Central memory CD4-positive, alpha-beta T cell (primary cell): ENCODE measurements around the gene CYRIA.

ENCODE experiments used
- DNase-seq: peaks from one replicate; pipeline ENCODE4 v3.0.0; 2022

CYRIA gene

DNA sequence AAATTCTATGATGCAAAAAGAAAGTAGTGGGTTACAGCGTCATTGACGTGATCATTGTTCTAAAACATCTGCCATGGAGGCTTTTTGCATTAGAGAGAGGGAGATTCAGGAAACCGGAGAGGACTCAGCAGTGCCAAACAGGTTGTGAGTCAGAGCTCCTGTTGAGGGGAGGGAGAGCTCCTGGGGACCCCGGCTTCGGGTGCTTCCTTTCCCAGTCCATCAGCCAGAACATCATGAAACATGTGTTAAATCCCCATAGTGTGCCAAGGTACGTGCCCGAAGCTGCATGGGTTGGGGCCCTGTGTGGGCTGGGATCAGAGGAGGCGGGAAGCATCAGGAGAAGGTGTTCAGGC is 791 bp upstream of the CYRIA start:
- DNase-seq: no peak

DNA sequence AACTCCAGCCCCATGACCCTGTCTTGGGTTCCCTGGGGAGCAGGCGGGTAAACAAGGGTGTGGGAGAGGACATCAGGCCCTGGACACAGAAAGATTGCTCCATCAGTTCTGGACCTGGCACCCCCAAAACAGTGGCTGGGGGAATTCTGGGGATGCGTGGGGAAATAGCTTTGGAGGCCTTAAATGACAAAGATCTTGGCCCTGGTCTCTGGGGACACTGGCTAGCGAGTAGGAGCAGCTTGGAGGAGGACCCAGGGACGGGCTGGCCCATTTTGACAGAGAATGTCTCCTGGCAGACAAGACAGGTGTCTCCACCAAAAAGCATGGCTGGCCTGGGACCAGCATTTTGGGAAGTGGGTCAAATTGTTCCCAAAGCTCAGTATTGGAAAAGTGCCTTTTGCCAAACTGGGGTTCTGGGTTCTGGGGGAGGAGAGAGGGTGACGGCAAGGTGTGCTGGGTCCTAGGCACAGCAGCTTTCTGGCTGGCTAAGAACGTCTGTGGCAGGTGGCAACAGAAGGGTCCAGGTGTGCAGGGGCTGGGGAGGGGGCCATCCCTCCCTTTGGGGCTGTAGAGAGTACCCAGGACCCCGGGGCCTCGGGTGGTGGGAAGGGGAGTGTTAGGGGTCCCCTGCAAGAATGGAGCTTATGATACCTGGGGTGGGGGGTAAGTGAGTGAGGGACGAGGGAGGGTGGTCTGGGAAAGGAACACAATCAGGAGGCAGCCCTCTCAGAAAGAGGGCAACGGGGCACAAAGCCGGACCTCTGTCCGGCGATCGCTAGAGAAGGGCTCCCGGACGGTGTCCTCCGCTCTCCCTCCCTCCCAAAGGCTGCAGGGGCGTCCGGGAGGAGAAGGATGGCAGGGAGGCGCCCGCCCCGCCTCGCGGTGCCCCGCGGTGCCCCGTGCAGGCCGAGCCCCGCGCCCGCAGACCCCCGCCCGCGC is 556 bp downstream of the CYRIA start:
- no peak for DNase-seq

DNA sequence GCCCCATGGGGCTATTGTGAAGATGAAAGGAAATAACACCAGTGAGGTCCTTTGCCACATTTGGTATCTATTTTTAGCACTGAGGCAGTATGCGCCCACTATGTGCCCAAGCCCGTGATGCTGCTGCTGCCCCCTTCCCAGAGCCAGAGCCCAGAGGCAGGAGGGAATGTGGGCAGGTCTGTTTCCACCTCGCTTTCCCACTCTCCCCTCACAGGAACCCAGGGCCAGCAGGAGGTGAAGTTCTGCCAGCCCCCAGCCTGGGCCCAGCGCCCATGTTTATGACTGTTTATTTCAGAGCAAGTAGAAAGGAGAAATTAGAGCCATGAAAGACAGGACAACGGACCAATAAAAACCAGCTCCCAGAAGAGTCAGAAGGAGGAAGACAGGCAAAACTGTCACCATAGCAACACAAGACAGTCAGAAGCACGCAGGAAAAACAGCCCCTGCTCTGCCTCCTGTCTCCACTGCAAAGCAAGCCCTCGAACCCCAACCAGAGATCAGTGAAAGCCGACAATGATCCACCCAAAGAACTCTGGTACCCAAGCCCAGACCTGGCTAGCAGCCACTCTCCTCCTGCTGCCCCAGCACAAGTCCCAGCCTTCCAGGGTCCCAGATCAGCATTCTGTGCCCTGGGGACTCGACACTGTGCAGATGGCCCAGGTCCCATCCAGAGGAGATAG is 1.4 kb downstream of the CYRIA start:
- DNase-seq: no peak

DNA sequence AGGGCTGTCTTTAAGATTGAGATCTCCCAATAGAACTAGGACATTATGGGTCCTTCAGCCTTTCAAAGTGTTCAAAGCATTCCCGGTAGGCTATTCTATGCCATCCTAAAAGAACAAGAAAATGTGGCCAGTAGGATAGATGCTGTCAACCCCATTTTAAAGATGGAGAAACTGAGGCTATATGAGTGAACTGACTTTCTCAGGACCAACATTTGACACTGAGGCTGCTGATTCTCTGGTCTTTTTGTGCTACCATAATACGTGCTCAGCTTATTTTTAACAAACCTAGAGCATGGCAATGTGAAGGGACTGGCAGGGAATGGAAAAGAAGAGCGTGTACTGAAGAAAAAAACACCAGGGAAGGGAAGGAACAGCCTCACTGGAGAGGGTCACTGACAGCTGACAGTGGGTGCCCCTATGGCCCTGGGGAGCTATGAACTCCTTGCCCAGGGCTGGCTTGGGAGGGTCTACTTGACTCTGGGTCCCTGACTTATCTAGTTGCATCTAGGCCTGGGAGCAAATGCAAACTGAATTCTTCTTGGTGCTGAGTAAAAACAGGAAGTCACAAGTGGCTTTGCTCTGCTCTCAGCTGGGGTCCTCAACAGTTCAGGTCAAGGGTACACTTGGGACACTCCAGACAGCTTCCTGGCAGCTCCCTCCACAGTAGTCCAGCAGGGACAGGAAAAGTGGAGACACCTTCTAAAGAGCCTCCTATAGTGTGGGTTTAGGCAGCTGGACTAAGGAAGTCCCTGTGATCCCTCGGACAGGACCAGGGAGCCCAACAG is 2.3 kb downstream of the CYRIA start:
- DNase-seq: no peak

DNA sequence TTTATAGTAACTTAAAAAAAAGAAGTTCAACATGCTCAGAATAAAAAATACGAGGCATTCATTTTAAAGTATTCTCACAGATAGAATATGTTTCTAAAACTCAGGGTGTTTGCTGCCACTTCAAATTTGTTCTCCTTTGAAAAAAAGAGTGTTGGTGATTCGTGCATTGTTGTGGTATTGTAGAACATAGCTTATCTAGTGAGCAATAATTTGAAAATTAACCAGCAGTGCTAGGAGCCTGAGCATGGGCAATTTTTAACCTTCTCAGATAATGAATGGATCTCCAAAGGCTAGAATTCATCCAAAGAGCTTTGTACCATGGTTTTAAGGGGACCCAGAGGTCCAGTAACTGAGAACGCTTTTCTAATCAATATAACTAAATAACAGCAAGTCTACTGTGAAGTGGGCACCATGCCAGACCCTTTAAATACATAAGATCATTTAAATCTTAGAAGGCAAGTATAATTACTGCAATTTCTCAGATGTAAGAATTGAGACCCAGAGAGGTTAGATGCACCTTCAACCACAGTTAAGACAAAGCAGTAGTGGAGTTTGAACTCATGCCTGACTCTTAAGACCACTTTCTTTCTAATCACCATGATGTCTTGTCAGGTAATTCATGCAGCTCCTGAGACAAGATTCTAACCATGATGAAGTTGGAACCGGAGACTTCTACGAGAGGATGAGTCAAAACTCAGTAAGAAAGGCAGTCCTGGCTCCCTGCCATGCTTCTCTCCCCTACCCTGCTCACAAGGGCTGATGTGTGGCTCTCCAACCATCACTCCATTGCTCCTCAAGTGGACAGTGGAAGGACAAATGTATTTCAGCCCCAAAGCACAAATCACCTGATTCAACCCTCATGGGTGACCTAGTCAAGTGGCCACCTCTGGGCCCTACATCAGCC is 3.4 kb downstream of the CYRIA start:
- DNase-seq: no peak

DNA sequence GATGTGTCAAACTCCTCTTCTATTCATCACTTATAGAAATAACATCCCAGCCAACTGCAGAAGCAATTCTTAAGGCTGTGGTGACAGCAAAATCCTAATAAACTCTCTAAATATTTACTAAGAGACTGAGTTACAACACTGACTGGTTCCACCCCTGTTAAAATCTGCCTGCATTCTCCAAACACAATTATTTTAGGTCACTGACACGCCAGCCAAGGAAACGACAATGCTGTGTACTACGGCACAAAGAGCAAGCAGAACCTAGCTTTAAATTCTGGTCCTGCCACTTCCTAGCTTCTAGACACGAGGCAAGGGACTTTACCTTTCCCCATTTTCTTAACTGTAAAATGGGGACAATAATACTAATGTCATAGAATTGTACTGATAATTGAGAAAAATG is 4.1 kb downstream of the CYRIA start:
- DNase-seq: no peak

DNA sequence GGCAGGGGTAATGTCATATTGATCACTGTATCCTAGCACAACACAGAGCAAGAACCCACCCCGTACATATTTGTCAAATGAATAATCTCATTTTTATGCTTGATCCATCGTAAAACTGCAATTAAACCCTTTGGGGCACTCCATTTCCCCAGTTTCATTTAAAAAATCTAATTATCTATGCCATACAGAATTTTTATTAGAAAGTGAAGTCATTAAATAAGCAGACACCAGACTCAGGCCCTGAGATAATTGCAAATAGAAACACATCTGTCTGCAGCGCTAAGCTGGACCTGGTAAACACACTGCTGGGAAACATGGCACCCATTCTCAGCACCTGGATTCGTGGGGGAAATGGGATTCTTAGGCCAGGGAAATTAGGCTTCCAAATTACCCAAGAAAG is 5.1 kb downstream of the CYRIA start:
- DNase-seq: no peak

DNA sequence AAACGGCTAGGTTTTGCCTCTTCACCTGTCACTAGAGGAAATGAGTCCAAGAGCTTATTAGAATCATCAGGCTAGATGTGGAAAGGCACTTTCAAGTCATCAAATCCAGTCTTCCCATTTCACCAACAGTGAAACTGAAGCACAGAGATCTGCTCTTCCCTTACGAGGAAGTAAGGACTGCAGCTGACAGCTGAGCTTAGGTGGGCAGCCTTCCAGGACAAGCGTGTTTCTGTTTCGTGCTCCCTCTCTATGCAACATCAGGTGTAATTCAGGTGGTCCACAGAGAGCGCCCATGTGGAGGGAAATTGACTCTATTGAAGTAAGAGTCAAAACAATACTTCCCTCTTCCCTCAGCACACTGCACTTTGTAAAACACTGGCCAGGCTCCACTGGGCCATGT is 5.5 kb downstream of the CYRIA start:
- no peak for DNase-seq

DNA sequence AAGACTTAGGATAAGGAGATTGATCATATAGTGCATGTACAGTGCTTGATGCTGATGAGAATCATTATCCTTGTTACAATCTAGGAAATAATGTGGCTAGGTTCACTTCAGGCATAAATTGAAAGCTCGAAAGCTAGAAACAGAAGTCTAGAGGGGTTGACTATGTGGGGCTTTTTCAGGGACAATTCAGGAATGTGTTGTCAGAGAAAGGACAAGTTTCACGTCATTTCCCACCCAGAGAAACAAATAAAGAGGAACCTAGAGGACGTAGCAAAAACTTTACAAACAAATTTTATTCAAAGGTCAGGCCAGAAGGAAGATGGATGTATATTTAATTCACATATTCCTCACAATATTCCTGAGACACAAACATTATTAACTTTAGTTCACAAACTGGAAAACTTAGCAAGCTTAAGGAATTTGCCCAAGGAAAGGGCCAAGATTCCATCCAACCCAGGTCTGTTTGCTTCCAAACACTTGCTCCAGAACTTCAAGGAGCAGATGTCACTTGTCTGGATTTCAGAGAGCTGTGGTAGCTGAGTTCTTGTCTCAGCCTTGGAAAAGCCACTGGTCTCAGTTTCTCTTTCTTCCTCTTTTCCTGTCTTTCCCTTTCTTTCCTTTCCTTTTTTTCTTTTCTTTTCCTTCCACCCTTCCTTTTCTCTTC is 7.4 kb downstream of the CYRIA start:
- no peak for DNase-seq

DNA sequence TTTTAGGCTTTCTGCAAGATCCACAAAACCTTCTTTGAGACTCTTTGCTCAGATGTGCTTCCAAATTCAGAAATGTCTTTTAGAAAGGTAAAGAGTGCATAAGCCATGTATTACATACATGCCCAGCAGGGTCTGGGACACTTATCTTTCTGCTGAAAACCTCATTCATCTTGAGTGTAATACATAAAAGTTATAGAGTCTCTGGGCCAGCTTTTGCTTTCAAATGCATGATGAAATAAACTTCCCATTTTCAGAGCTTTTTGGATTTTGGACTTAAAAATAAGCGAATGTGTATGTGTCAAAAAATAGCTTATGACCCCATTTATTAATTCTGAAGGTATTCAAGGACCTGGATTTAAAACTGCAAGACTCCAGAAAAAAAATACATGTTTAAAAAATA is 8.0 kb downstream of the CYRIA start:
- DNase-seq: no peak

DNA sequence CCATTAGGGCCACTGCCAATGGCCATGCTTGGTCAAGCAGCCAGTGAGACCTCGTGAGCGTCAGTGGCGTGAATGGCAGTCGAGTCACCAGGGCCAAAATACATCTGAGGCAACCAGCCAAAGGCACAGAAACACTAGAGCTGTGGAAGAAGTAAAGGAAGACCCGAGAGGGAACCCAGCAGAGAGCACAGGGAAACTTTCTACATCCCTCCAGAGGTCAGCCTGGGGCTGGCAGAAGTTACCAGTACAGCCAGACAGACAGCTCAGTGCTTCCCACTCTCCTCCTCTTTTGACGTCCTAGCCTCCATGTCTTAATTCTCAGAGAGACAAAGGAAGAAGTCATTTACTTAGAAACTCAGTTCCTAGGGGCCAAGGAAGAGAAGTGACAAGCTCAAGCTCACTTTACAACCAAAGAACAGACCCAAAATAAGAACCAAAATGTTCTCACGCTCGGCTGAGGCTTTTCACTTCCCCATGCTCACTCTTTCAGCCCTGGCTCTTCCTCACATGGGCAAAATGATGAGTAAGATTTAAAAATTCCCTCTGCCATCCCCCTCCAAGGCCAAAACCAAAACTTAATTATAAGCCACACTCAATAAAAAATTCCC is 8.7 kb downstream of the CYRIA start:
- DNase-seq: no peak

DNA sequence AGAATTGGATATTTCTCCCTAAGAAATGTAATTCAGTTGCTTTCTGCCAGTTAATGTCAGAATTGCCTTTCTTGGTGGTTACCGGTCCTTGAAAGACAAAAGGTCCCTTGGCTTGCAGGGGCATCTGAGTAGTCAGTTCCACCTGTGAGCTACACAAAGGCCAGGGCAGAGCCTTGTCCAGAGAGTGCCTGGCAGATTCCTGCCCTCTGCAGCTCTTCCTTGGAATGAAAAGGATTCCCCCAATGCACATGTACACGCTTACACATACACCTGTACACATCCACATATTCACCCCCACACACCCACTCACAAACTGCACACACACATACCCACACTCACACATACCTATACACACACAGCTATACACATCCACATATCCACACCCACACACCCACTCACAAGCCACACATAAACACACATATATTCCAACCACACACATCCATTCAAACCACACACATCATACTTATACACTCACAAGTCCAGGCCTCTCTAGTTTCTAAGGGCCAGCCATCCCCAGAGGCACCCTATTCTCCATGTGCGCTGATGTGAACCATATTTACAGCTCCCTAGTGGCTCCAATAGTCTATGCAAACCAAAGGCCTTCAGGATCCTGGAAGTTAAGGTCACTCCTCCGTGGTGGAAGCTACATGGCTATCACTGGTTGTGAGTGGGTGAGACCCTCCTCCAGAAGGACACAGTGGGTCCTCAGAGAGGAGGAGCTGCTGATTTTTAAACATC is 9.6 kb downstream of the CYRIA start:
- no peak for DNase-seq

DNA sequence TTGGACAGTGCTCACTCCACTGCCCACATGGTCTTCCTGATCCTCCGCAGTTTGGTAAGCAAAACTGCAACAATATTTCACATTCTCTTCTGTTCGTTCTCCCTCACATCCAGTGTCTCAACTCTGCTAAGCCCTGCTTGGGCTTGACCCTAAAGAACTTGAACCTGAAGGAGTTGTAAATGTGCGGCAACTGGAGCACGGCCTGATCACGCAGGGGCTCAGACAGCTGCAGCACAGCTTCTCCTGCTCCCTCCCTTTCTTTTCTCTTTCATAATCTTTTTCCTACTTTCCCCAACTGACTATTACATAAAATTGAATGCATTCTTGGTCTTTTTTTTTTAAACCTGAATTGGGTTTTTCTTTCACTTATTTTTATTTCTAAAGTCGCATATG is 10.2 kb downstream of the CYRIA start:
- no peak for DNase-seq

DNA sequence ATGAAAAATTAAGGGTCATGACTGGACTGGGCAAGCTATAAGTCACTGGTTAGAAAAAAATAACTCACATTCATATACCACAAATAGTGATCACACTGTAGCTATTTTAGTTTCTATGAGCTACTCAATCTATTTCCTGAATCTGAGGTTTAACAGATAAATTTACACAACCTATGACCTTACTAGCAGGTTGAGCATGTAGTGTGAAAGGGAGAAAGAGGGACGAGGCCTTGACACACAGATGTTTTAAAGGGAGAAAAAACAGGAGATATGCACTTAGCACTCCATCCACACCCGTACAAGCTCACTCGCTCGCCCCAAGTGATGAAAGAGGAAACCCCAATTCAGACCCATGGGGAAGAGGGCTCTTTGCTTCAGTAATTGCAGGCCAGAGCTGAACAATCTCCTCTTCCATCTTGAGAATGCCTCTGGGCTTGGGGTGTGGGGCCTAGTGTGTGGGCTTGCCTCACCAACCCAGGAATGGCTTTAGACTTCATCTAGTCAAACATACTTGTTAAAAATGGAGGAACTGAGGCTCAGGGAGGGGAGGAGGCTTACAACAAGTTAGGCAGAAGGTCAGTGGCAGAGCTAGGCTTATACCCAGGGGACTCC is 10.7 kb downstream of the CYRIA start:
- no peak for DNase-seq

DNA sequence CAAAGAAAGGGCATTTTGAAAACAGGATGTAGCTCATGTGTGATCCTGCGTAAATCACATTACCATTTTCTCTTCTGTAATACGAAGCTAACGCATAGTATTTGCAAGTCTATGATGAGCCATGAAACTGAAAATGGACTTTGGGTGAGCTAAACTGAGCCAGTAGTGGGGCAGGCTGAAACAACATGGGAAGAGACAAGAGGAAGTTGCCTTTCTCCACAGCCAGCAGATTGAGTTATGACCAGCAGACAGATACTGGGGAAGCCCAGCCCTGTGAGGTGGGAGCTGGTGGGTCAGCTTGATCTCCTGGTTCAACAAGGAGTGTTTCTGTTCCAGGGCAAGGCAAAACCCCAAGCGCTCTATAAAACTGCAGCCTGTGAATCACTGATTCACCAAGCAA is 11.8 kb downstream of the CYRIA start:
- no peak for DNase-seq

DNA sequence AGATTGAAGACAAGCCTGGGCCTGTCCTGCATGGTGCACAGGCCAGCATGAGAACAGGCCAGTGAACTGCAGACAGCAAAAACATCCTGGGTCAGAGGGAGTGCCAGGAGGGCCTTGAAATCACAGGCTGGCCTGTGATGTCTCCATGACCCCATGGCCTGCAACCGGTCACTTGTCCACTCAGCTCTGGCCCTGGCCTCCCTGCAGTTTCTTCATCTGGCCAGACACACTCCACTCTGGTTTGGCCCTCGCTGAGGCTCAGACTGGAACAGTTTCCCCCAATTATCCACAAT is 12.6 kb downstream of the CYRIA start:
- no peak for DNase-seq

DNA sequence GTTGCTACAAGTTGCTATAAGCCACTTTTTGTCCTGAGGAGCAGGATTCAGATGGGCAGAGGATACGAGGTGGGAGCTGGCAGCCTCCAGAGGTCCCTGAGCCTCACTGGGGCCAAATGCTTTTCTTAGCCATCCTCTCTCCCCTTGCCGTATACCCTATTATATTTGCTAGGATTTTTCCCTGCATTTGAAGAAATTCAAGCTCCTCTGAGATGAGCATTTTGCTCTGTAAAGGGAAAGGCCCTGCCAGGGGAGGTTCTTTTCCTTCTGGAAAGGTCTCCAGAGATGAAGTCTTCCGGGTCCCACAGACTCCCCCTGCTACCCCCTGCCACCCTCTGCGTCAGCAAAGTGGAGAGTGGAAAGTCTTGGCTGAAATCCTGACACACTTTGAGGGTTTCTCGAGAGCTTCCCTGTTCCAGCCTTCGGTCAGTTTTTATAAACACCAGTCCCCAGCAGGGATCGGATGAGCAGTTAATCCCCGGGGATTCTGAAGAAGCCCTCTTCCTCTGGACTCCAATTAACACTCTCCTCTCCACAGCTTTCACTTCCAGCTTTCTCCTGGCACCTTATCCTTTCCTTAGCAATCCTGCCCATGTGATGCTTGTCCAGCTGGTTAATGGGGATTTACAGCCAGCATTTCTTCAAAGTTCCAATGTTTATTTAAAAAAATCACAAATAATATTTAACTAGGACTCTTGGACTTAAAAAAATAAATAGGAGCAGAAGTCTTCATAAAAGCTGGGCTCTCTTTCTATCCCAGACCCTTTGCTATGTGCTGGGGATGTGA is 13.1 kb downstream of the CYRIA start:
- no peak for DNase-seq

DNA sequence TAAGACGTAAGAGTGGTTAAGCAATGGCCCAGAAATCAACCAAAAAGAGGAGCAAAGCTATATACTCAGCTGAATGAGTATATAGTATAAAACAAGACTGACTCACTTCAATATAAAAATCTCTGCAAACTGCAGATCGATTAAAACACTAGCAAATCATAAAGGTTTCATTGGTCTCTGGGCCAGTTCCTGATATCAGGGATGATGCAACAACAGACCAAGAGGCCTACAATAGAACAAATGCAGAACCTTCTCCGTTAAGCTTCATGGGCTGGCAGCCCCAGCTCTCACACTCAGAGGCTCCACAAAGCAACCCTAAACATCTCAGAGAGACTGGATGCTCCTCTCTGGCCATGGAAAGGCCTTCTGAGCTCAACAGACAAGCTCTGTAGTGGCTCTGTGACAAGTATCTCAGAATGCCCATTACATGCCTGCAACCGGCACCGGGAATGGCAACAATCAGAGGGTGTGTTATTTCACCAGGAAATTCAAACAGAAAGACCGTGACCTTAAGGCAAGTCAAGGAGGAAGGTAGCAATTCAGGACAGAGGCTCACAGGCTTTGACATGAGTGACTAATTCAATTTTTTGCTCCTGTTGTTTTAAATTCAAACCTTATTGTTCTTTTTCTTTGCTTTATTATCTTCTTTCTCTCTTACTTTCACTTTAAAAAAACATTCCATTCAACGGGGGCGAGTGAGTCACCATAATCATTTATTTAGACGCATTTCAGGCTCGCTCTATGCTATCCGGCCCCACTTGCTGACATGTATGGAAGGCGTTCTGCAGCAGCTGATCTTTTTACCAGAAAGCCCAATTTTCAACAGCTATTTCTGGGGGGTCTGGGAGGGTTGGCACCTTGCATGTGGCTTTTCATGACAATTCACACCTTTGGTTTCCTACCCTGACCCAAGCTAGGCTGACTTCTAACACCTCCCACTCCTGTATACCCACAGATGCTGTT is 15.1 kb downstream of the CYRIA start:
- no peak for DNase-seq
